ENCODE results near the gene GPR173.

GPR173 gene

DNA sequence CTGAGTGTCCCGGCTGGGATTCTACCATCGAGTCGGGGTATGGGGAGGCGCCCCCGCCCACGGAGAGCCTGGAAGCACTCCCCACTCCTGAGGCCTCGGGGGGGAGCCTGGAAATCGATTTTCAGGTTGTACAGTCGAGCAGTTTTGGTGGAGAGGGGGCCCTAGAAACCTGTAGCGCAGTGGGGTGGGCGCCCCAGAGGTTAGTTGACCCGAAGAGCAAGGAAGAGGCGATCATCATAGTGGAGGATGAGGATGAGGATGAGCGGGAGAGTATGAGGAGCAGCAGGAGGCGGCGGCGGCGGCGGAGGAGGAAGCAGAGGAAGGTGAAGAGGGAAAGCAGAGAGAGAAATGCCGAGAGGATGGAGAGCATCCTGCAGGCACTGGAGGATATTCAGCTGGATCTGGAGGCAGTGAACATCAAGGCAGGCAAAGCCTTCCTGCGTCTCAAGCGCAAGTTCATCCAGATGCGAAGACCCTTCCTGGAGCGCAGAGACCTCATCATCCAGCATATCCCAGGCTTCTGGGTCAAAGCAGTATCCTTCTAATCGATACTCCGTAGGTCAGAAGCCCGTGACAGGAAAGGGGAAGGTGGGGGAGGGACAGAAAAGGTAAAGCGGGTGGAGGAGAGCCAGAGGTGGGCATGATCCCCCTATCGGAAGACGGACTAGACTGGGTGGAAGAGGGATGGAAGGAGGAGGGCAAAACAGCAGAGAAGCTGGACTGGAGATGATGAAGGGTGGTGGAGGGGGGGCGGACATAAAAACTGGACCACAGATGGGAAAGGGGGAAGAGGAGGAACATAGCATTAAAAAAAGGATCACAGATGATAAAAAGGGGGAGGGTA is 34.4 kb downstream of the GPR173 start:
- no peak for DNase-seq (ENCODE audit: low spot score)

DNA sequence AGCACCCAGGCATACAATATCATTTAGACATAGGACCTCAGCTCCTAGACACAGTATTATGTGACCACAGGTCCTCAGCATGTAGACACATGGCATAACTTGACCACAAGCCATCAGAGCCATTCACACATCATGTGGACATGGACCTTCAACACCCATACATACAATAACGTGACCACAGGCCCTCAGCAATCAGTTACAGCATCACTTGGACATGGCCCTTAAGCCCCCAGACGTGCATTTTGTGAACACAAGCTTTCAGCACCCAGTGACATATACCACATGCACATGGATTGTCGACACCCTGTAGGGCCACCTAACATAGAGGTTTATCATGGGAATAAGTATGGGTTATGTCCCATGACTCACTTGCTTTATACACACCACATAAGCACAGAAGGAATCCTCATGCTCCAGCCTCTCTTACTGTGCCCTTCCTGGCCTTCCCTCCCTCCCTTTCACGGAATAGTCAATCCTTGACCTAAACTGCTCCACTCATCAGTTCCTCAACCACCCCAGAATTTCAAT is 35.5 kb downstream of the GPR173 start:
- TF ChIP-seq, protein P1, sequence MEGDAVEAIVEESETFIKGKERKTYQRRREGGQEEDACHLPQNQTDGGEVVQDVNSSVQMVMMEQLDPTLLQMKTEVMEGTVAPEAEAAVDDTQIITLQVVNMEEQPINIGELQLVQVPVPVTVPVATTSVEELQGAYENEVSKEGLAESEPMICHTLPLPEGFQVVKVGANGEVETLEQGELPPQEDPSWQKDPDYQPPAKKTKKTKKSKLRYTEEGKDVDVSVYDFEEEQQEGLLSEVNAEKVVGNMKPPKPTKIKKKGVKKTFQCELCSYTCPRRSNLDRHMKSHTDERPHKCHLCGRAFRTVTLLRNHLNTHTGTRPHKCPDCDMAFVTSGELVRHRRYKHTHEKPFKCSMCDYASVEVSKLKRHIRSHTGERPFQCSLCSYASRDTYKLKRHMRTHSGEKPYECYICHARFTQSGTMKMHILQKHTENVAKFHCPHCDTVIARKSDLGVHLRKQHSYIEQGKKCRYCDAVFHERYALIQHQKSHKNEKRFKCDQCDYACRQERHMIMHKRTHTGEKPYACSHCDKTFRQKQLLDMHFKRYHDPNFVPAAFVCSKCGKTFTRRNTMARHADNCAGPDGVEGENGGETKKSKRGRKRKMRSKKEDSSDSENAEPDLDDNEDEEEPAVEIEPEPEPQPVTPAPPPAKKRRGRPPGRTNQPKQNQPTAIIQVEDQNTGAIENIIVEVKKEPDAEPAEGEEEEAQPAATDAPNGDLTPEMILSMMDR (IDR thresholded peaks at IDR 0.05; ENCODE audit: extremely low read depth, missing control alignments): no peak
- no peak for DNase-seq (ENCODE audit: low spot score)

More for the DNA sequence above, 34.4 kb downstream of the GPR173 start:
- TF ChIP-seq, protein P1 (IDR thresholded peaks at IDR 0.05; ENCODE audit: extremely low read depth, missing control alignments): no peak

- TF ChIP-seq, protein P1 (IDR thresholded peaks at IDR 0.05; ENCODE audit: extremely low read depth, missing control alignments): no peak
- DNase-seq (ENCODE audit: low spot score): no peak
These were observed 36.3 kb downstream of the GPR173 start for GRCh38 chrX:53084863-53085262.

DNA sequence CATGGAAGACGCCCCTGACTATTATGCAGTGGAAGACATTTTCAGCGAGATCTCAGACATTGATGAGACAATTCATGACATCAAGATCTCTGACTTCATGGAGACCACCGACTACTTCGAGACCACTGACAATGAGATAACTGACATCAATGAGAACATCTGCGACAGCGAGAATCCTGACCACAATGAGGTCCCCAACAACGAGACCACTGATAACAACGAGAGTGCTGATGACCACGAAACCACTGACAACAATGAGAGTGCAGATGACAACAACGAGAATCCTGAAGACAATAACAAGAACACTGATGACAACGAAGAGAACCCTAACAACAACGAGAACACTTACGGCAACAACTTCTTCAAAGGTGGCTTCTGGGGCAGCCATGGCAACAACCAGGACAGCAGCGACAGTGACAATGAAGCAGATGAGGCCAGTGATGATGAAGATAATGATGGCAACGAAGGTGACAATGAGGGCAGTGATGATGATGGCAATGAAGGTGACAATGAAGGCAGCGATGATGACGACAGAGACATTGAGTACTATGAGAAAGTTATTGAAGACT is 37.2 kb downstream of the GPR173 start:
- TF ChIP-seq, protein P1 (IDR thresholded peaks at IDR 0.05; ENCODE audit: extremely low read depth, missing control alignments): no peak

DNA sequence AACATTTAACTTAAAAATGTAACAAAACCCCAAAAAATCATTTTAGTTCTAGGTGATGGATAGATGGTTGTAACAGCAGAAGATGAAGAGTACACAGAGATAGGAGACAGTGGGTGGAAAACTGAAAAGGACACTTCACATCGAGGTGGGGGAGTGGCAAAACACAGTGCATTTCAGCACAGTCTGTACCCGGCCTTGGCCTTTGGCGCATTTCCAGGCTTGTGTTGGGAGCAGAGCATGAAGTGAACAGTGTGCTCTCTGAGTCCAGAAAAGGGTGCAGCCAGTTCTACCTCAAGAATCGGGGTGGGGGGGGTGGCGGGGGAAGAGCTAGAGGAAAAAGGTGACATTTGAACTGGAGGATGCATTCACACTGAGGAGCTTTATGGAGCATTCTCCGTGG is 37.9 kb downstream of the GPR173 start:
- DNase-seq (ENCODE audit: low spot score): no peak
- TF ChIP-seq, protein P1 (IDR thresholded peaks at IDR 0.05; ENCODE audit: extremely low read depth, missing control alignments): no peak

More for the DNA sequence above, 37.2 kb downstream of the GPR173 start:
- no peak for DNase-seq (ENCODE audit: low spot score)

DNA sequence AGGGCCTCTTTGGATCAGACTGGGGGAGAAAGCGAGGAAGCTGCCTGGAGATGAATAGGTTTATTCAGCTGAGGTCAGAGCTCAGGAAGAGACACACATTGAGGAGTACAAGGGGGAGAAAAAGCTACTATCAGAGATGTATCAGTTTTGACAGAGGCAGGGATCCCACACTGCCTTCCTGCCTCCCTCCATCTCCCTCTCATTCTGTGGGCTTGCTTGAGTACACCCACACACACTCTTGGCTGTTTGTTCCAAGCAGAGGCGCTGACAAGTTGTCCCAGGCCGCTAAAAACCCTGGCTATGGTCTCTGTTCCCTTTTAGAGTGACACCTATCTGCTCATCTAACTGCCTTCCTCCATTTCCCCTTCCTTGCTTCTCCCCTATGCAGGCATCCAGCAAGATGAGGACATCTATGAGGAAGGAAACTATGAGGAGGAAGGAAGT is 38.8 kb downstream of the GPR173 start:
- TF ChIP-seq, protein P1 (IDR thresholded peaks at IDR 0.05; ENCODE audit: extremely low read depth, missing control alignments): no peak
- no peak for DNase-seq (ENCODE audit: low spot score)
